IPS-15b (cell line): ENCODE data around the gene TSPAN33.
"Not testable (repeated sequence)": the region's sequence is repeated elsewhere in the genome, so short reads cannot be mapped to it uniquely, and the experiment has no call there.

ENCODE experiments used
- H3K27me3 ChIP-seq: one replicate; pipeline ENCODE4 v1.6.1; 2013; ENCODE audit warnings: low read length; ENCODE audit not compliant: control insufficient read depth, insufficient read depth
- H3K36me3 ChIP-seq: one replicate; pipeline ENCODE4 v1.6.1; 2013; ENCODE audit warnings: low read length; ENCODE audit not compliant: control insufficient read depth, insufficient read depth
- H3K4me1 ChIP-seq: one replicate; pipeline ENCODE4 v1.6.1; 2013; ENCODE audit warnings: mild to moderate bottlenecking, low read length; ENCODE audit not compliant: control insufficient read depth, insufficient read depth
- H3K4me3 ChIP-seq: one replicate; pipeline ENCODE4 v1.5.1; 2013; ENCODE audit warnings: low read depth, low read length
- H3K9ac ChIP-seq: one replicate; pipeline ENCODE4 v1.6.1; 2013; ENCODE audit warnings: low read depth, mild to moderate bottlenecking, low read length
- H3K9me3 ChIP-seq: one replicate; pipeline ENCODE4 v1.6.1; 2013; ENCODE audit warnings: mild to moderate bottlenecking, low read length; ENCODE audit not compliant: control insufficient read depth, insufficient read depth

Gene TSPAN33

GRCh38 chr7:129216101-129216715, 71.7 kb downstream of the TSPAN33 start:
- not testable (repeated sequence) for H3K27me3 ChIP-seq

GRCh38 chr7:129216821-129217416, 72.4 kb downstream of the TSPAN33 start:
- not testable (repeated sequence) for H3K9ac ChIP-seq, H3K9me3 ChIP-seq, H3K36me3 ChIP-seq, H3K27me3 ChIP-seq, H3K4me1 ChIP-seq, H3K4me3 ChIP-seq

More at GRCh38 chr7:129216101-129216715, 71.7 kb downstream of the TSPAN33 start:
- H3K4me3 ChIP-seq, H3K4me1 ChIP-seq, H3K9me3 ChIP-seq, H3K9ac ChIP-seq: not testable (repeated sequence)
- peaks cover 12% of the 10 kb centered on the region for H3K36me3 ChIP-seq

GRCh38 chr7:129218514-129219062, 74.1 kb downstream of the TSPAN33 start:
- no peaks in the 10 kb centered on the region for H3K27me3 ChIP-seq
- H3K4me3 ChIP-seq: no peak overlapping the region
- no peaks in the 10 kb centered on the region for H3K36me3 ChIP-seq
- H3K9me3 ChIP-seq: no peaks in the 10 kb centered on the region
- no peaks in the 10 kb centered on the region for H3K4me1 ChIP-seq
- H3K9ac ChIP-seq: no peak overlapping the region

- not testable (repeated sequence) for H3K4me1 ChIP-seq, H3K4me3 ChIP-seq, H3K36me3 ChIP-seq, H3K9me3 ChIP-seq, H3K9ac ChIP-seq, H3K27me3 ChIP-seq
Observed at GRCh38 chr7:129219166-129219565, 74.7 kb downstream of the TSPAN33 start.
